ENCODE measurements around the gene DALRD3. TPM values are rescaled to one million over a fixed set of nuclear protein-coding genes. Genes with fewer than 3 reads are reported as not detected.
A peak's percentile ranks its signal among the peaks of the same experiment; 100 is the strongest.

The DALRD3 gene
- total RNA-seq, 1 experiment from 2014 or later, result 53.4 TPM

DNA sequence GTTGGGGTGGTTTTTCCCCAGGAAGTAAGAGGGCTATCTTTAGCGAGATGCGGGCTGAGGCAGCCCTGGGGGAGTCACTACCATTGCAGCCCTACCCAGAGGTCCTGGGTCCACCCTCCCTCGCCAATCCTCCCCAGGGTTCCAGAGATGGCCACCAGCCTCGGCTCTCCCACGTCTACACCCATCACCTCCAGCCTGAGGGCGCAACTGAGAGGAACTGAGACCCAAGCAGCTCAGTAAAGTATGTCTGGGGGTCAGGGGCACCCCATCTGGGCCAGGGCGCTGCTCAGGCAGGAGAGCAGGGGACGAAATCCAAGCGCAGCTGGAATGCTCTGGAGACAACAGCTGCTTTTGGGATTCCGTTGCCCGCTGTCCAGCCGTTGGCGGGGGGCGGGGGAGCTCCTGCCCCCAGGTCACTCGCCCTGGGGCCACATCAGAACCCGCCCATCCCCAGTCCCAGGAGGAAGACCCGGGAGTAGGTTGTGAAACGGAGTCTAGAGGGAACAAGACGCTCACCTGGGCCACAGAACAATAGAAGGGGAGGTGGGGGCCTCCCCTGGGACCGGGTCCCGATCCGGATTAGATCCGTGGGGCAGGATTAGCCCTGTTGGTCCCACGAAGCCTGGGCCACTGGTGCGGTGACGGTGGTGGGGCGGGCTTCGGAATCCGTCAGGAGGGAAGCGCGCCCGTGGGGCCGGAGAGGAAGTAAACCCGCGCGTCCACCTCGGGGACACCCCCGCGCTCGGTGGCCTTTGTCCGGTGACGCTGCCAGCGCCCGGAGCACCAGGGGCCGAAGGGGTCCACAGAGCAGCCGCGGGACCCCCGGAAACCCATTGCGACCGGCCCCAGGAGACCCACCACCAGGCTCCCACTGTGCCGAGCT, 2.2 kb upstream of the DALRD3 start:
- H3K79me2 ChIP-seq (ENCODE audit: low read length), result peaks cover 51% of the 10 kb centered on the region
- no peaks in the 10 kb centered on the region for H3K9me3 ChIP-seq (ENCODE audit: low read length)
- H3K4me3 ChIP-seq (ENCODE audit: low read length), result peak overlapping the region; percentile 82
- DNase-seq, result peak; percentile 81
- no peaks in the 10 kb centered on the region for H3K9me2 ChIP-seq (replicated peaks; ENCODE audit: insufficient read depth, low read length)
- H3K27me3 ChIP-seq (ENCODE audit: low read length), result no peaks in the 10 kb centered on the region
- peaks cover 11% of the 10 kb centered on the region; the same call in 1 of the 2 replicates for H4K20me1 ChIP-seq (ENCODE audit: insufficient read depth, low read depth, low read length)
- H2AFZ ChIP-seq (ENCODE audit: low read length), result no peak overlapping the region
- peak overlapping the region; percentile 93 for H3K27ac ChIP-seq (ENCODE audit: low read length)
- peak overlapping the region; percentile 97 for H3K4me2 ChIP-seq (ENCODE audit: low read depth, low read length, poor library complexity, severe bottlenecking)
- peaks cover 62% of the 10 kb centered on the region for H3K4me1 ChIP-seq (ENCODE audit: low read length)
- H3K9ac ChIP-seq (ENCODE audit: low read length), result peak overlapping the region; percentile 96
- H3K36me3 ChIP-seq (ENCODE audit: insufficient read depth, low read length), result peaks cover 23% of the 10 kb centered on the region

DNA sequence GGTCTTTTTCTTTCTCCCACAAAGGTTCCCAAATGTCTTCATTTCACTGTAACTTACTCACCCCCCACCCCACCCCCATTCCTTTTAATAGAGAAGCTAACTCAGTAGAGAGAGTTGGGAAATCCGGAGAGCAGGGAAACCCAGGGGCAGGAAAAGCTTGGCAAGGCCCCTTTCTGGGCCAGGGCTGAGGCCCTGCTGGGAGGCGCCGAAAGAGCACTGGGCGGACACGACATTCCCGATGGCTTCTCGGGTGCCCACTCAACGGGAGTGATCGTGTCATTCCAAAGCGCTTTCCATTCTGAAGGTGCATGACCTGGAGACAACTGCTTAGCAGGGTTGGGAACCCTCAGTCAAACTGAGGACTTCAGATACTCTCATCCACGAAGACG, 1.6 kb upstream of the DALRD3 start:
- peak overlapping the region; percentile 96 for H3K9ac ChIP-seq (ENCODE audit: low read length)
- DNase-seq, result no peak
- peak overlapping the region; percentile 82 for H3K4me3 ChIP-seq (ENCODE audit: low read length)
- peak overlapping the region; percentile 97 for H3K4me2 ChIP-seq (ENCODE audit: low read depth, low read length, poor library complexity, severe bottlenecking)
- no peaks in the 10 kb centered on the region for H3K27me3 ChIP-seq (ENCODE audit: low read length)
- peaks cover 19% of the 10 kb centered on the region for H3K36me3 ChIP-seq (ENCODE audit: insufficient read depth, low read length)
- H3K4me1 ChIP-seq (ENCODE audit: low read length), result peaks cover 56% of the 10 kb centered on the region
- no peaks in the 10 kb centered on the region for H3K9me2 ChIP-seq (replicated peaks; ENCODE audit: insufficient read depth, low read length)
- no peak overlapping the region for H2AFZ ChIP-seq (ENCODE audit: low read length)
- peaks cover 6% of the 10 kb centered on the region; the same call in 1 of the 2 replicates for H4K20me1 ChIP-seq (ENCODE audit: insufficient read depth, low read depth, low read length)
- H3K27ac ChIP-seq (ENCODE audit: low read length), result peak overlapping the region; percentile 93
- no peaks in the 10 kb centered on the region for H3K9me3 ChIP-seq (ENCODE audit: low read length)
- H3K79me2 ChIP-seq (ENCODE audit: low read length), result peaks cover 45% of the 10 kb centered on the region

DNA sequence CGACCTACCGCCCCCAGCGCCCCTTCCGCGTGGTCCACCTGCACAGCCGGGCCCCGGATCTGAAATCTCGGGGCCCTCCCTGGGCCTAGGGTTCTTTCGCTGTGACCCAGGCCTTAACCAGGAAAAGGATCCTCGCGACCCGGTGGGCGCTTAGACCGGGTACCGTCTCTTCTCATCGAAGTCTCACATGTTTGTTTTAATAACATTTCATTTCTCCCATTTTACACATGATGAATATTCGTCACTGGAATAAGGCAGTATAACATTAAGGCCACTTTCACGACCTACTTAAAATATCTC, 277 bp upstream of the DALRD3 start:
- peaks cover 32% of the 10 kb centered on the region for H3K79me2 ChIP-seq (ENCODE audit: low read length)
- H3K9ac ChIP-seq (ENCODE audit: low read length), result peak overlapping the region; percentile 96
- H3K4me2 ChIP-seq (ENCODE audit: low read depth, low read length, poor library complexity, severe bottlenecking), result peak overlapping the region; percentile 97
- H3K9me2 ChIP-seq (replicated peaks; ENCODE audit: insufficient read depth, low read length), result no peaks in the 10 kb centered on the region
- peak overlapping the region; percentile 93 for H3K27ac ChIP-seq (ENCODE audit: low read length)
- H3K9me3 ChIP-seq (ENCODE audit: low read length), result no peaks in the 10 kb centered on the region
- no peak overlapping the region for H2AFZ ChIP-seq (ENCODE audit: low read length)
- H3K27me3 ChIP-seq (ENCODE audit: low read length), result no peaks in the 10 kb centered on the region
- peaks cover 3% of the 10 kb centered on the region; the same call in 1 of the 2 replicates for H4K20me1 ChIP-seq (ENCODE audit: insufficient read depth, low read depth, low read length)
- peaks cover 12% of the 10 kb centered on the region; the same call in 1 of the 2 replicates for H3K36me3 ChIP-seq (ENCODE audit: insufficient read depth, low read length)
- no peak for DNase-seq
- H3K4me3 ChIP-seq (ENCODE audit: low read length), result peak overlapping the region; percentile 82
- H3K4me1 ChIP-seq (ENCODE audit: low read length), result peaks cover 50% of the 10 kb centered on the region

DNA sequence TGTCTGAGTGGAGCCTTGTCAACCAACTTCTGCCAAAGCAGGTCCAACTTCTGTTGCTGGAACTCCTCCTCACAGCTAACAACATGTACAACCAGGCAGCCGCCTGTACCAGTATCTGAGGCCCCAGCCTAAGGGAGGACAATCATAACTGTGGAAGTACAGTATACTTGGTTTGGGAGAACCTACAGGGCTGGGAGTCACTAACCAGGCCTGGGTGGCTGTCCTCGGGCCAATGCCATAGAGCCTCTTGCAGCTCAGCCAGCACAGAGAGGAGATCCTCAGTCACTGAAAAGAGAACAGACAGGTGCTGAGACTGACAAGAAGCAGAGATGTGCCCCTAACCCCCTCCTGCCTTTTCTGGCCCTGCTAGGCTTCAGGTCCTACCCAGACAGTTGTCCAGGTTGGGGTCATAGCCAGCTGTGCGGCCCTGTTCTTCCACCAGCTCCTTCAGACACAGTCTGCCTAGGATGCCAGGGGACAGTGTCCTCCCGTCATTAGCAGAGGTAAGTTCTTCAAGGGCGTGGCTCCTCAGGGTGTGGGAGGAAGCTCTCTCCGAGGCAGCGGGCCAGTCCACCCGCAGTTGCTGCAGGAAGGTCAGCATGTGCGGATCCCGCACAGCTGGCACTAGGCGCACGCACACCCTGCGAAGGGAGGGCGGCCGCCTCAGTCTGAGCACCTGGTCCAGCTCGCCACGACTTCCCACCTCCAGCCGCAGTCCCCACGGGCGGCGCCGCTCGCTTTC, 980 bp downstream of the DALRD3 start:
- Histone ChIP-seq H3K27me3 (ENCODE audit: low read length) (no peaks in the 10 kb centered on the region), H3K79me2 (ENCODE audit: low read length) (peaks cover 20% of the 10 kb centered on the region), H3K4me3 (ENCODE audit: low read length) (peak overlapping the region; percentile 82), H3K36me3 (ENCODE audit: insufficient read depth, low read length) (peaks cover 7% of the 10 kb centered on the region; the same call in 1 of the 2 replicates), H3K9me3 (ENCODE audit: low read length) (no peaks in the 10 kb centered on the region), H4K20me1 (ENCODE audit: insufficient read depth, low read depth, low read length) (peaks cover 9% of the 10 kb centered on the region; the same call in 1 of the 2 replicates), H3K4me2 (ENCODE audit: low read depth, low read length, poor library complexity, severe bottlenecking) (peak overlapping the region; percentile 97), H3K27ac (ENCODE audit: low read length) (peak overlapping the region; percentile 93), H3K9ac (ENCODE audit: low read length) (peak overlapping the region; percentile 96), H3K4me1 (ENCODE audit: low read length) (peaks cover 44% of the 10 kb centered on the region), H2AFZ (ENCODE audit: low read length) (no peak overlapping the region), H3K9me2 (replicated peaks; ENCODE audit: insufficient read depth, low read length) (no peaks in the 10 kb centered on the region)
- no peak for DNase-seq

DNA sequence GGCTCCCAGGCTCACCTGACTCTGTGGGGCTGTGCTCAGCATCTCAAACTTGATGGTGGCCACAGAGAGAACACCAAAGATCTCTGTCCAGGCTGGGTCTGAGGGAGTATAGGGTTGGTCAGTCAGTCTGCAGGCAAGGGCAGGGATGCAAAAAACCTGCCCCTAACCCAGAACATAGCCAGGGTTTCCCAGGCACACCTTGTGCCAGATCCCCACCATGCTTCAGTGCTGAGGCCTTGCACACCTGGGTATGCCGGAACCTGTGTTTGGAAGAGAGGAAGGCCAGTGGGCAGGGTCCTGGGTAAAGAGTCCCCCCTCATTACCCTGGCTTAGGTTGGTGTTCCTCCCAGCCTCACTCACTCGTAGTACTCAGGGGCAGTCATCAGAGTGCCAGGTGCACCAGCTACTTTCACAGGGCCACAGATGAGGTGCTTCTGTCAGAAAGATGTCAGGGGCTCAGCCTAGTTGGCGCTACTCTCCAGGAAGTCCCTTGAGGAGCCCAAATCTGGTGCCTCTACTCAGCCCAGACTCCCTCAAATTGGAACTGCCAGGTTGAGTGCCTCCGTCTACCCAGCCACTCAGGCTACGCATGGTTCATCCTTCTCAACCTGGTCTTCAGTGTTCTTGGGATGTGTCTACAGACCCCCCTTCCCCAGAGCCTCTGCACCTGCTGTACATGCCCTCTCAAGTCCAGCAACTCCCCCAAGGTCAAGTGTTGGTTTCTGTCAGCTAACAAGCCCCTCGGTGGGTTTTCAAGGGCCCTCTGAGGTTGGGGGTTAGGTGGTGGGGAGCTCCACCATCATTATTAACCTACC, 1.8 kb downstream of the DALRD3 start:
- H3K79me2 ChIP-seq (ENCODE audit: low read length), result peaks cover 21% of the 10 kb centered on the region
- H3K4me3 ChIP-seq (ENCODE audit: low read length), result peak overlapping the region; percentile 82; the same call in 1 of the 2 replicates
- H3K36me3 ChIP-seq (ENCODE audit: insufficient read depth, low read length), result peaks cover 7% of the 10 kb centered on the region; the same call in 1 of the 2 replicates
- peak overlapping the region; percentile 97 for H3K4me2 ChIP-seq (ENCODE audit: low read depth, low read length, poor library complexity, severe bottlenecking)
- peaks cover 44% of the 10 kb centered on the region for H3K4me1 ChIP-seq (ENCODE audit: low read length)
- H3K9ac ChIP-seq (ENCODE audit: low read length), result peak overlapping the region; percentile 96
- no peak overlapping the region; the same call in 1 of the 2 replicates for H3K27ac ChIP-seq (ENCODE audit: low read length)
- peaks cover 9% of the 10 kb centered on the region; the same call in 1 of the 2 replicates for H4K20me1 ChIP-seq (ENCODE audit: insufficient read depth, low read depth, low read length)
- H3K9me3 ChIP-seq (ENCODE audit: low read length), result no peaks in the 10 kb centered on the region
- H3K9me2 ChIP-seq (replicated peaks; ENCODE audit: insufficient read depth, low read length), result no peaks in the 10 kb centered on the region
- DNase-seq, result no peak
- H3K27me3 ChIP-seq (ENCODE audit: low read length), result no peaks in the 10 kb centered on the region
- no peak overlapping the region for H2AFZ ChIP-seq (ENCODE audit: low read length)

DNA sequence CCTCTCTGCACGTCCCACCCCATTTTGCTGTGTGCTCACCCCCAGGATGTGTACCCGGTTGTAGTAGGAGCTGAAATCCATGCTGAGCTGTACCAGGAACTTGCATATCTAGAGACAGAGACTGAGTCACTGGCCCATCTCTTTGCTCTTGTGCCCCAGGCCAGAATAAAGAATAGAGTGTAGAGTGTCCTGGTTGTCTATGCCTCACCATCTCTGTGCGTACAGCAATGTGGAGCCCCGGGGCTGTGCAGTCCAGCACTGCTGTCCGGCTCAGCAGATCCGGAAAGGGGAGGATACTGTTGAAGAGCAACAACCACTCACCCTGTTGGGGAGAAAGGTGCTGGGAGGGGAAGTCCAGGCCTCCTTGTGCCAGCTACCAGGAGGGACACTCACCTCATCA, 2.6 kb downstream of the DALRD3 start:
- Histone ChIP-seq H3K27ac (ENCODE audit: low read length) (no peak overlapping the region), H3K36me3 (ENCODE audit: insufficient read depth, low read length) (peaks cover 7% of the 10 kb centered on the region; the same call in 1 of the 2 replicates), H3K4me2 (ENCODE audit: low read depth, low read length, poor library complexity, severe bottlenecking) (no peak overlapping the region), H3K9me3 (ENCODE audit: low read length) (no peaks in the 10 kb centered on the region), H3K4me3 (ENCODE audit: low read length) (no peak overlapping the region), H3K79me2 (ENCODE audit: low read length) (peaks cover 21% of the 10 kb centered on the region), H3K9me2 (replicated peaks; ENCODE audit: insufficient read depth, low read length) (no peaks in the 10 kb centered on the region), H3K27me3 (ENCODE audit: low read length) (no peaks in the 10 kb centered on the region), H3K4me1 (ENCODE audit: low read length) (peaks cover 44% of the 10 kb centered on the region), H4K20me1 (ENCODE audit: insufficient read depth, low read depth, low read length) (peaks cover 9% of the 10 kb centered on the region; the same call in 1 of the 2 replicates), H2AFZ (ENCODE audit: low read length) (no peak overlapping the region), H3K9ac (ENCODE audit: low read length) (no peak overlapping the region)
- DNase-seq, result no peak

DNA sequence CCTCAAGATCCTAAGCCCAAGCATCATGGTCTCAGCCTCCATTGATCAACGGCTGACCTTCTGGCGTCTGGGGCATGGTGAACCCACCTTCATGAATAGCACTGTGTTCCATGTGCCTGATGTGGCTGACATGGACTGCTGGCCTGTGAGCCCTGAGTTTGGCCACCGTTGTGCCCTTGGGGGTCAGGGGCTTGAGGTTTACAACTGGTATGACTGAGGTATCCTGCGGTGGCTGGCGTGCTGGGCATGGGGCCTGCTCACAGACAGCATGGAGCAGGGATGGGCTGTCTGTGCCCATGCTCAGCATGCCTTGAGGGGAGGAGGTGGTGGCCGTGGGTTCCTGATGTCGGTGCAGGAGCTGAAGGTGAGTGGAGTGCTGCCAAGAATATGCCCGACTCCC, 3.3 kb downstream of the DALRD3 start:
- H3K9me2 ChIP-seq (replicated peaks; ENCODE audit: insufficient read depth, low read length), result no peaks in the 10 kb centered on the region
- H3K9ac ChIP-seq (ENCODE audit: low read length), result no peak overlapping the region
- peaks cover 9% of the 10 kb centered on the region; the same call in 1 of the 2 replicates for H4K20me1 ChIP-seq (ENCODE audit: insufficient read depth, low read depth, low read length)
- H3K79me2 ChIP-seq (ENCODE audit: low read length), result peaks cover 14% of the 10 kb centered on the region
- no peak overlapping the region for H2AFZ ChIP-seq (ENCODE audit: low read length)
- H3K4me1 ChIP-seq (ENCODE audit: low read length), result peaks cover 40% of the 10 kb centered on the region
- no peak overlapping the region for H3K4me2 ChIP-seq (ENCODE audit: low read depth, low read length, poor library complexity, severe bottlenecking)
- peaks cover 7% of the 10 kb centered on the region; the same call in 1 of the 2 replicates for H3K36me3 ChIP-seq (ENCODE audit: insufficient read depth, low read length)
- no peaks in the 10 kb centered on the region for H3K27me3 ChIP-seq (ENCODE audit: low read length)
- H3K27ac ChIP-seq (ENCODE audit: low read length), result no peak overlapping the region
- H3K4me3 ChIP-seq (ENCODE audit: low read length), result no peak overlapping the region
- no peaks in the 10 kb centered on the region for H3K9me3 ChIP-seq (ENCODE audit: low read length)
- DNase-seq, result no peak
